Measurements from ENCODE around the gene DIP2C.

- no peak for TF ChIP-seq CTCF (conservative IDR thresholded peaks at IDR 0.05)
- no peak for TF ChIP-seq ZFX (IDR thresholded peaks at IDR 0.05)
Observed at GRCh38 chr10:703118-703517, 13.7 kb upstream of the DIP2C start.
